ENCODE measurements around the gene BUB3.

Gene BUB3

GRCh38 chr10:123154092-123154710, at the start of gene BUB3:
Gene BUB3, plus strand, starts transcription at chr10:123154402. Its CDS starts 516 bp downstream, at chr10:123154918.
- peak; percentile 95 for DNase-seq

- no peak for DNase-seq
Observed at GRCh38 chr10:123109466-123109865, 44.7 kb upstream of the BUB3 start.

GRCh38 chr10:123117644-123118417, 36.4 kb upstream of the BUB3 start:
- no peak for DNase-seq

GRCh38 chr10:123119081-123119480, 35.1 kb upstream of the BUB3 start:
- no peak for DNase-seq

GRCh38 chr10:123126246-123126645, 28.0 kb upstream of the BUB3 start:
- no peak for DNase-seq

GRCh38 chr10:123129618-123130271, 24.5 kb upstream of the BUB3 start:
- DNase-seq = no peak

- peak; percentile 90 for DNase-seq
Observed at GRCh38 chr10:123132576-123133477, 21.4 kb upstream of the BUB3 start.

GRCh38 chr10:123133541-123134342, 20.5 kb upstream of the BUB3 start:
- DNase-seq = no peak

GRCh38 chr10:123134343-123134914, 19.8 kb upstream of the BUB3 start:
- DNase-seq = no peak

GRCh38 chr10:123134915-123135414, 19.2 kb upstream of the BUB3 start:
- no peak for DNase-seq

GRCh38 chr10:123135415-123136141, 18.6 kb upstream of the BUB3 start, which contains the start of gene HMX3:
Gene HMX3, plus strand, starts transcription at chr10:123135970. Its CDS starts 81 bp downstream, at chr10:123136051.
- peak; percentile 37 for DNase-seq

- no peak for DNase-seq
Observed at GRCh38 chr10:123136221-123136805, 17.9 kb upstream of the BUB3 start.

- peak; percentile 13 for DNase-seq
Observed at GRCh38 chr10:123136806-123137642, 17.2 kb upstream of the BUB3 start.

GRCh38 chr10:123139165-123139520, 15.1 kb upstream of the BUB3 start:
- DNase-seq = no peak

GRCh38 chr10:123139521-123140163, 14.6 kb upstream of the BUB3 start:
- no peak for DNase-seq

- DNase-seq = peak; percentile 9
Observed at GRCh38 chr10:123140164-123140982, 13.8 kb upstream of the BUB3 start.

- DNase-seq = no peak
Observed at GRCh38 chr10:123140983-123141390, 13.2 kb upstream of the BUB3 start.
